Ramos (cell line): ENCODE data around the gene NKX1-1.
"Not testable (repeated sequence)": the region's sequence is repeated elsewhere in the genome, so short reads cannot be mapped to it uniquely, and the experiment has no call there.

Experiments
- in situ Hi-C: fragments of 300-500 bp; cut with MboI; formaldehyde crosslinking; loops from one replicate; pipeline ENCODE4 v1.14.3; 2022; ENCODE audit warnings: low sequenced_read_pairs; ENCODE audit not compliant: unreplicated experiment

The NKX1-1 gene

GRCh38 chr4:1376391-1376840, 29.8 kb downstream of the NKX1-1 start:
- in situ Hi-C loops: no loop called here

DNA sequence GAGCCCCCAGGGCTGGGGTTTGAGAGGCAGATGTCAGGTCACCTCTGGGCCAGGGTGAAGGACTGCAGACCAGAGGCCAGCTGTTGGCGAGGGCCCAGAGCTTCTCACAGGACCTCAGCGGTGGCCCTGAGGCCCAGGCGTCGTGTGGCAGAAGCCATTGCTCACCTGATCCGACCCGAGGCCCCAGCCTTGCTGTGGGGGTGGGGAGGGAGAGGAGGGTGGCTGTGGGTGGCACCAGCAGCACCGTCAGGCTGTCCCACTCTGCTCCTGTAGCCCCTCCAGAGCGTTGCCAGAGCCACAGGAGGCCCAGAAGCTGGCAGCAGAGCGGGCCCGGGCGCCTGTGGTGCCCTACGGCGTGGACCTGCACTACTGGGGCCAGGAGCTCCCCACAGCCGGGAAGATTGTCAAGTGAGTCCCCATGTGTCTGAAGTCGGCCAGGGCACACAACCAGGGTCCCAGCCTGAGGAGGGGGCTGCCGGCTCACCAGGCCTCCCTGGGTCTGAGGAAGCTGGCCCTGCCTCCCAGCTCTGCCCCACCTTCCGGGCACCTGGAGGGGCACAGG, 30.4 kb downstream of the NKX1-1 start:
- in situ Hi-C loops: no loop called here

- in situ Hi-C loops: no loop called here
Observed at GRCh38 chr4:1375051-1375721, 31.1 kb downstream of the NKX1-1 start.

GRCh38 chr4:1374706-1375045, 31.6 kb downstream of the NKX1-1 start:
- in situ Hi-C loops: no loop called here

- in situ Hi-C loops: no loop called here
Observed at GRCh38 chr4:1373892-1374705, 32.1 kb downstream of the NKX1-1 start.

DNA sequence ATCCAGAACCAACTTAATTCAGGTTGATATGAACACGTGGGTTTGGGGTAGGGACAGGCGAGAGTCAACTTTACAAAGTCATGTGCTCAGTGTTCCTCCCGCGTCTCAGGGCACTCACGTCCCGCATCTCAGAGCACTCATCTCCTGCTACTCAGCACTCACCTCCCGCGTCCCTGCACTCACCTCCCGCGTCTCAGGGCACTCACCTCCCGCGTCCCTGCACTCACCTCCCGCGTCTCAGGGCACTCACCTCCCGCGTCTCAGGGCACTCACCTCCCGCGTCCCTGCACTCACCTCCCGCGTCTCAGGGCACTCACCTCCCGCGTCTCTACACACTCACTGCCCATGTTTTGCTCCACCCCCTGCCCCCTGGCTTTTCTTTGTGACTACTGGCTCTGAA, 33.7 kb downstream of the NKX1-1 start:
- in situ Hi-C loops: not testable (repeated sequence)

DNA sequence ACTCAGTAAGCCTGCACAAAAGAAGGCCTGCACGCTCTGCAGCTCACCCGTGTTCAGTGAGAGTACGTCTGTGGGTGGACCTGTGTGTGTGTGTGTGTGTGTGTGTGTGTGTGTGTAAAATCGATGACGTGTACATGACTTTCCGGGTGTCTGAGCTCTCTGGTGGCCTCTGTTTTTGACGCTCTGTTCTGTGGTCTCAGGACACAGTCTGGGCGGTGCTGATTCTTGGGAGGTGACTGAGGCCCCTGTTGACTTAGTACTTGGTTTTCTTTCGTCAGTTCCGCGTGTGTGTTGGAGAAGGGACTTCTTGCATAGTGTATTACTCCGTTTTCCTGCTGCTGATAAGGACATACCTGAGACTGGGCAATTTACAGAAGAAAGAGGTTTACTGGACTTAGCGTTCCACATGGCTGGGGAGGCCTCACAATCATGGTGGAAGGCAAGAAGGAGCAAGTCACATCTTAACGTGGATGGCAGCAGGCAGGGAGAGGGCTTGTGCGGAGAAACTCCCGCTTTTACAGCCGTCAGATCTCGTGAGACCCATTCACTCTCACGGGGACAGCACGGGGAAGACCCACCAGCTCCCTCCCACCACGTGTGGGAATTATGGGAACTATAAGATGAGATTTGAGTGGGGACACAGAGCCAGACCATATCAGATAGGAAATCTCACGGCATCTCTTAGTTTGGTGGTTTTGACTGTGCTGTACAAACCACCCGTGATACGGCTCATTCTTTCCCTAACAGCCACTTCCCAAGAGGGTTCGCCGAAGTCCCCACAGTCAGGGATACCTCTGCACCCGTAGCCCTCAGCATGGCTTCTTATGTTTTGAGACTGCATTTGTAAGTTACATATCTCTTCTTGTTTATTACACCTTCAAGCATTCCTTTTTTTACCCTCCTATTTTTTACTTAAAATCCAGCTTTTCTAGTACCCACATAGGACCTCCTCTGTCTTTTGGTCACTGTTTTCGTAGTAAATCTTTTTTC, 34.8 kb downstream of the NKX1-1 start:
- in situ Hi-C loops: no loop called here

DNA sequence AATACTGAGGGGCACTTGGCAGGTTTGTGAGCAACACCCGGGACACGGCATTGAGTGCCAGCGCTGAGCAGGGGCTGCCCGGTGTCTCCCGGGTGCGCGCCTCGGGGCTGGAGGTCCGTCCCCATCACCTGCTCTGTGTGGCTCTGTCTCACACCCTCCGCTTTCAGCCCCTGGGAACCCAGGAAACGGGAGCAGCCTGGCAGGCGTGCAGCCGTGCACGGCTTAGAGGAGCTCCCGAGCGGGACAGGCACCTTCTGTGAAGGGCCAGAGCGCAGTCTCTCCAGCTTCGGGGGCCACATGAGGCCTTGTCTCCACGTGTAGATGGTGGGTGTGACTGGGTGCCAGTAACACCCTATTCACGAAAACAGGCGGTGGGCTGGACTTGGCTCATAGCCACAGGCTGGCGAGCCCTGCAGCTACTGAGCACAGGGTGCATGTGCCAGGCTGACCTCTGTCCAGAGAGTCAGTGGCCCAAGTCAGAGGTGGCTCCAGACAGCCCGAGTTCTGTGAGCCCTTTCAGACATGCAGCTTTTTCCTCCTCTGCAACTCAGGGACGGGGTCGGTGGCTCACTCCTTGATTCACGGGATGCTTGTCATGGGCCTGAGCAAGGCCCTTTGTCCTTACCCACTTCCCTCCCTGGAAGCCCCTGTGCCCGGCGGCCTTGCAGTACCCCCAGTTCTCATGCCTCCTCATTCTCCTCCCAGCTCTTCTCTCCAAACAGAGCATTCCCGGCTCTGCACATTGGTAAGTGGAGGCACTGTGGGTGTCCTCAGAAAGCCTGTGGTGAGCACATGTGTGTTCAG, 35.7 kb downstream of the NKX1-1 start:
- in situ Hi-C loops: no loop called here

- in situ Hi-C loops: no loop called here
Observed at GRCh38 chr4:1369479-1370079, 36.7 kb downstream of the NKX1-1 start.

DNA sequence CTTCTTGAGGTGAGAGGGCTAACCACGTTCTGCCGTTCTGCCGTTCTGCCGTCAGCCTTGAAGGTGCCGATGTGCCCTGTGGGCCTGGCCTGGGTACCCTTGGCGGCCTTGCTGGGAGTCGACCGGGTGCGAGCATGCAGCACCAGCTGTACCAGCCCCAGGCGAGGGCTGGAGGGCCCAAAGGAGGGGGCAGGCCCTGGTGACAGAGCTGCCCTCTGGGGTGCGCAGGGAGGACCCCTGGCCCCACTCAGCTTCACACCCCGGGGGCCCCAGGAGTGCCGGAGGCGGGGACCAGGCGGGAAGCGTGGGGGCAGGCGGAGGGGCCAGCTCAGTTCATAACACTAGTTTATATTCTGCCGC, 37.2 kb downstream of the NKX1-1 start:
- in situ Hi-C loops: no loop called here

- in situ Hi-C loops: no loop called here
Observed at GRCh38 chr4:1368421-1369090, 37.7 kb downstream of the NKX1-1 start.

DNA sequence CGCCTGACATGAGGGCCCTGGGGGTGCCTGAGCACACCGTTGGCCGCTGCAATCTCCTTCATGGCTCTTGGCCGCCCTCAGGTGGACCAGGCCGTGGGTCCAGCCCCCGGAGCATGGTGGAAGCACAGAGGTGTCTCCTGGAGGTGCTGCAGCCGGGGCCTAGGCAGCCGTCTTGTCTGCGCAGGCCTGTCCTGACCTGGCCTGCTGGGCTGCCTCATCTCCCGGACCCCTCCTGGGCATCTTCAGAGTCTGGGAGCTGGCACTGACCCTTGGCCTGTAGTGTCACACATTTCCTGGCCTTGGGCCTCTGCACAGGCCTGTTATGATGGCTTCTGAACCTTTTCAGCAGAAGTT, 38.3 kb downstream of the NKX1-1 start:
- in situ Hi-C loops: no loop called here

GRCh38 chr4:1367230-1367935, 38.9 kb downstream of the NKX1-1 start:
- in situ Hi-C loops: no loop called here

GRCh38 chr4:1366371-1367229, 39.6 kb downstream of the NKX1-1 start:
- in situ Hi-C loops: no loop called here

DNA sequence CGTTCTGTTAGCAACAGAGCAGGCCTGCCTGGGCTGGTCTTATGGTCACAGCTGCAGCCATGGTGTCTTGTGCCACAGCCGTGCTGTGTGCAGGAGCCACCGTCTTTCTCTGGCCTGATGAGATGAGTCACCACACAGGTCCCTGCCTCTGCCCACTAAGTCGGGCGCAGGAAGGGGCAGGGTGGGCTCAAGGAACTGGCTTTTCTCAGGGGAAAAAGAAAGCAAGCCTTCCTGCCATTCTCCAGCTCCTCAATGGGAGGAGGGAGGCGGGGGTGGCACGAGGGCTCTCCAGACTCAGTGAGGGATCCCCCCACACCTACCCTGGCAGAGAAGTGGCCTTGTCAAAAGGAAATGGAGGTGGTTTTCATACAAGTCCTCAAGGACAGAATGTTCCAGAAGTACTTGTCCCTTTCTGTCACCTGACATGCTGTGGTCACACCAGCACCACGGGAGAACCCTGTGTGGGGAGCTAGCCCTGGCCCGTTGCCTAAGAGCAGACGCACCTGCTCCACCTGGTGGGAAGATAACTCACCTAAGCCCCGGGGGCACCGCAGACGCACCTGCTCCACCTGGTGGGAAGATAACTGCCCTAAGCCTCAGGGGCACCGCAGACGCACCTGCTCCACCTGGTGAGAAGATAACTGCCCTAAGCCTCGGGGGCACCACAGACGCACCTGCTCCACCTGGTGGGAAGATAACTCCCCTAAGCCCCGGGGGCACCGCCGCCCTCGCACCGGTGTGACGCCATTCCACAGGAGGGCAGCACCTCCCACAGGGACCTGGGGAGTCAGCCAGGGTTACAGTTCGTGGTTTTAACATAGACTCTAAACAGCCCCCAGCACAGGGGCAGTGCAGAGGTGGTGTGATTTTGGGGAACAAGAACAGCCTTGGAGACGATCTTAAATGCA, 40.7 kb downstream of the NKX1-1 start:
- in situ Hi-C loops: no loop called here

GRCh38 chr4:1364748-1365147, 41.5 kb downstream of the NKX1-1 start:
- in situ Hi-C loops: no loop called here
